Colonic mucosa (tissue), 4 donors: ENCODE results near the gene HIVEP3. TPM values are rescaled to one million over a fixed set of nuclear protein-coding genes. Genes with fewer than 3 reads are reported as not detected.

Experiments used
- DNase-seq: peaks from one replicate; pipeline ENCODE4 v3.0.0-alpha.2; 2020
- H3K27ac ChIP-seq: fragments of 200-600 bp; one replicate; pipeline ENCODE4 v1.8.0; 2021
- H3K27me3 ChIP-seq: fragments of 200-600 bp; one replicate; pipeline ENCODE4 v1.8.0; 2021
- H3K36me3 ChIP-seq: fragments of 200-600 bp; one replicate; pipeline ENCODE4 v1.8.0; 2021
- H3K4me1 ChIP-seq: fragments of 200-600 bp; one replicate; pipeline ENCODE4 v1.8.0; 2021; ENCODE audit warnings: mild to moderate bottlenecking
- H3K4me3 ChIP-seq: fragments of 200-600 bp; one replicate; pipeline ENCODE4 v1.8.0; 2021
- H3K9ac ChIP-seq, 2 donors: one replicate each; pipeline ENCODE4 v1.7.0; 2013; ENCODE audit warnings: control low read depth in 2 of 2, low read depth in 2 of 2, low read length in 2 of 2
- H3K9me3 ChIP-seq: fragments of 200-600 bp; one replicate; pipeline ENCODE4 v1.8.0; 2021
- intact Hi-C: fragments of 100-400 bp; cut with DNase I; formaldehyde crosslinking; loops from one replicate; pipeline ENCODE4 v1.14.1; 2022
- total RNA-seq, 2 donors: library from RNA; stranded (reverse); fragmentation: NEBNext Ultra II Directional in 1 of 2; extraction: Animal tissue kit (Norgen Biotek cat#: 25700) in 1 of 2; gene quantifications; one replicate each; pipeline ENCODE4 v1.2.1, GENCODE V29; 2021
- TF ChIP-seq, protein P1 (sequence below): fragments of 200-600 bp; IDR thresholded peaks from one replicate; pipeline ENCODE4 v1.8.0; 2022; ENCODE audit warnings: antibody characterized with exemption, mild to moderate bottlenecking
- donor health status: healthy.
- donor health status: DM: no; HTN: no; CAD: no.
- donor health status: DM: no; HTN: no; CAD: no.

HIVEP3 gene
- total RNA-seq, 2 donors from 2014 or later, result 1.9 to 3.3 TPM

DNA sequence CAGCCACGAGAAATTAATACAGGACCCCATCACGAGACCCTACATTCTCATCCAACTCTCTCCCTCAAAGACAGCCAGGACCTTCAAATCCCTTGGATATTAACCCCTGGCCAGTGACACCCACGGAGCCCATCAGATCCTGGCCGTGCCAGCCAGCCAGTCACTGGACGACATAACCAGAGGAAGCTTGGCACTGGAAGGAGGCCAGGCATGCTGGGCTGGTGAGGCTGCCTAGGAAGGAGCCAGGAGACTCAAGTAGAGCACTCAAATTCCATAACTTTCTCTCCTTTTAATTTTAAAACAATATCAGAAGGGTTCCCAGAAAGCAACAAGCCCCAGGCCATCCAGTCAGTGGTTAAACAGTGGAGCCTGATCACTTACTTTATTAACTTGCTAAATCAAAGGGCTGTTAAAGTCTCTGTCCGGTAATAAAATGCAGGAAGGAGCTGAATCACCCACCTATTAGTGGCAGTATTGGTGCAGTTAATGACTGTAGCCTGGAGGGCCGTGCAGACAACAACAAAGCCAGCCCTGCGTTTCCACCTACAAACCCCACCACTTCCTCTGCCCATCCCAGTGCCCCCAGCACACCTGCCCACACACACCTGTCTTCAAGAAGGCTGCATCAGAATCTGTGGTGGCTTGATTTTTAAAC, 78.0 kb downstream of the HIVEP3 start:
- Histone ChIP-seq H3K9ac (no peak overlapping the region), H3K36me3 (no peaks in the 10 kb centered on the region), H3K9me3 (no peaks in the 10 kb centered on the region), H3K4me1 (no peaks in the 10 kb centered on the region), H3K27ac (no peak overlapping the region), H3K4me3 (no peak overlapping the region), H3K27me3 (no peaks in the 10 kb centered on the region)
- intact Hi-C loops, result no loop called here
- DNase-seq, result no peak
- TF ChIP-seq, protein P1, sequence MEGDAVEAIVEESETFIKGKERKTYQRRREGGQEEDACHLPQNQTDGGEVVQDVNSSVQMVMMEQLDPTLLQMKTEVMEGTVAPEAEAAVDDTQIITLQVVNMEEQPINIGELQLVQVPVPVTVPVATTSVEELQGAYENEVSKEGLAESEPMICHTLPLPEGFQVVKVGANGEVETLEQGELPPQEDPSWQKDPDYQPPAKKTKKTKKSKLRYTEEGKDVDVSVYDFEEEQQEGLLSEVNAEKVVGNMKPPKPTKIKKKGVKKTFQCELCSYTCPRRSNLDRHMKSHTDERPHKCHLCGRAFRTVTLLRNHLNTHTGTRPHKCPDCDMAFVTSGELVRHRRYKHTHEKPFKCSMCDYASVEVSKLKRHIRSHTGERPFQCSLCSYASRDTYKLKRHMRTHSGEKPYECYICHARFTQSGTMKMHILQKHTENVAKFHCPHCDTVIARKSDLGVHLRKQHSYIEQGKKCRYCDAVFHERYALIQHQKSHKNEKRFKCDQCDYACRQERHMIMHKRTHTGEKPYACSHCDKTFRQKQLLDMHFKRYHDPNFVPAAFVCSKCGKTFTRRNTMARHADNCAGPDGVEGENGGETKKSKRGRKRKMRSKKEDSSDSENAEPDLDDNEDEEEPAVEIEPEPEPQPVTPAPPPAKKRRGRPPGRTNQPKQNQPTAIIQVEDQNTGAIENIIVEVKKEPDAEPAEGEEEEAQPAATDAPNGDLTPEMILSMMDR, result no peak

DNA sequence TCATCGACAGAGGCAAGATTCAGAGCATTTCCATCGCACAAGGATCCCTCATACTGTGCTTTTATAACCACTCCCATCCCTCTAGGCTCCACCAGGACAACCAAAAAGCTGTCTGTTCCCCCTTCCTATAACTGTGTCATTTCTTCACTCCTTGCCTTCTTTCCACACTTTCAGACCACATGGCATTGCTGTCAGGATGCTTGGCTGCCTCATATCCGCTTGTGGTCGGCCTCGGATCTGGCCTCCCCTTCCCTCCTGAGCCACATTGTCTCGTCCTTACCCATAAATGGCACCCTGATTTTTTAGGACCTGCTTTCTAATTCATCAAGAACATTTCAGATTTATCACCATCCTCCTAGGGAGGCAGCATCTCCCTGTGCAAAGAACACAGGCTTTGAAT, 80.5 kb downstream of the HIVEP3 start:
- Histone ChIP-seq H3K9ac (no peak overlapping the region), H3K36me3 (no peaks in the 10 kb centered on the region), H3K4me1 (no peaks in the 10 kb centered on the region), H3K27me3 (no peaks in the 10 kb centered on the region), H3K27ac (no peak overlapping the region), H3K9me3 (no peaks in the 10 kb centered on the region), H3K4me3 (no peak overlapping the region)
- TF ChIP-seq, protein P1, result no peak
- no peak for DNase-seq
- intact Hi-C loops, result no loop called here

DNA sequence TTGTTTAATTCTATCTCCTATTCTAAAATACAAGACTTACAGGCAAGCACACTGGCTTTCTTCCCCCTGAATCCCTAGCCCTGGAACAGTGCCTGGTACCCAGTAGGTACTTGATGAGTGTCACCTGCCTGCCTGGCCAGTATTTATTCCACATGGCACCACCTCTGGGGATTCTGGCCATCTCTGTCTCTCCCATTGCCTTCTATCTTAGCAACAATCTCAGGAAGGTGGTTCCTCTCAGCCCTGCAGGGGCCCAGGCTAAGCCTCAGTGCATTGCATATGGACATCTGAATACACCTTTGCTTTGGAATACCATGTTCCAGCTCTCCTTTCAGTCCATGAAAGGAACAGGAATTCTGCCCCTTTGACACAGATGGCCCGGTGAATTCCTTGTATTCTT, 81.0 kb downstream of the HIVEP3 start:
- Histone ChIP-seq H3K27me3 (no peaks in the 10 kb centered on the region), H3K36me3 (no peaks in the 10 kb centered on the region), H3K27ac (no peak overlapping the region), H3K9me3 (no peaks in the 10 kb centered on the region), H3K9ac (no peak overlapping the region), H3K4me3 (no peak overlapping the region), H3K4me1 (no peaks in the 10 kb centered on the region)
- intact Hi-C loops, result no loop called here
- TF ChIP-seq, protein P1, result no peak
- no peak for DNase-seq

DNA sequence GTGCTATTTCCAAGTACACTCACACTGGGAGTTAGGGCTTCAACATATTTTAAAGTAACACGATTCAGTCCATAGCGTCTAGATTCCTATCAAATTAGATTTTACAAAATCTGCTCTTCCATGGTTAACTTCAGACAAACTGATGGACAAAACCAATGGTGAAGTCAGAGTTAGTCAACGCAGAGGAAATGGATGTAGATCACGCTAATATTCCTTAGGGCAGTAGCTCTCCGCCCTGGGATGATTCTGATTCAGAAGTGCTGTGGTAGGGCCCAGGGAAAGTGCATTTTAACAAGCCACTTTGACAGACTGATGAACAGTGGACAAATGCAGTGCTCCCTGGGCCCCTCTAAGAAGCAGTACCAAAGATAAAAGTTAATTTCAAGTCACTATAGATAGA, 83.2 kb downstream of the HIVEP3 start:
- H3K36me3 ChIP-seq, result no peaks in the 10 kb centered on the region
- no peak for DNase-seq
- intact Hi-C loops, result no loop called here
- H3K27ac ChIP-seq, result no peak overlapping the region
- H3K27me3 ChIP-seq, result no peaks in the 10 kb centered on the region
- H3K9me3 ChIP-seq, result no peaks in the 10 kb centered on the region
- no peaks in the 10 kb centered on the region for H3K4me1 ChIP-seq
- no peak overlapping the region for H3K9ac ChIP-seq
- TF ChIP-seq, protein P1, result no peak
- H3K4me3 ChIP-seq, result no peak overlapping the region

DNA sequence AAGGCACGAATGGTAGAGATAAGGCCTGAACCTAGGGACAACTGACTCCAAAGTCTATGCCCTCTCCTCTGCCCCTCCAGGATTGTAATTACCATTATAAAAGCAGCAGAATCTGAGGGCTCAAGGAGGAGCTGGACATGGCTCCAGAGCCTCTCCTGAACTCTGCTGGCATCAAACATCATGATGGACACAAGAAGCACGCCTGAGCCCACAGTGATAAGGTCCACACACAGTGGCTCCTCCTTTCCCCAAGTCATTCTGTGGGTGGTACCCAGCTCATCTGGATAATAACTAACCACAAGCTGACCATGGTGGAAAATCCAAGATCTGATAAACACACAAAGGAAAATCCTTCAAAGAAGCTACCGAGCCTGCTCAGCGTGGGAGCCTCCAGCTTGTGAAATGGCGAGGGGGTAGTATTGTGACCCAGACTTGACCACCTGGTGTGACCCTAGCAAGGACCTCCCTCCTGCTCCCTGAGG, 85.2 kb downstream of the HIVEP3 start:
- no peak overlapping the region for H3K4me3 ChIP-seq
- H3K9me3 ChIP-seq, result no peaks in the 10 kb centered on the region
- no peaks in the 10 kb centered on the region for H3K27me3 ChIP-seq
- H3K36me3 ChIP-seq, result no peaks in the 10 kb centered on the region
- TF ChIP-seq, protein P1, result no peak
- H3K9ac ChIP-seq, result no peak overlapping the region
- no peak overlapping the region for H3K27ac ChIP-seq
- H3K4me1 ChIP-seq, result no peaks in the 10 kb centered on the region
- no peak for DNase-seq
- intact Hi-C loops, result no loop called here
